CD4-positive, alpha-beta T cell treated with Interleukin-4 for 4 hours (primary cell): ENCODE measurements around the gene HM13.
"Not testable (repeated sequence)": the region's sequence is repeated elsewhere in the genome, so short reads cannot be mapped to it uniquely, and the experiment has no call there.

Experiments
- DNase-seq: peaks from one replicate; pipeline ENCODE4 v3.0.0-alpha.2; 2020

The HM13 gene, protein sequence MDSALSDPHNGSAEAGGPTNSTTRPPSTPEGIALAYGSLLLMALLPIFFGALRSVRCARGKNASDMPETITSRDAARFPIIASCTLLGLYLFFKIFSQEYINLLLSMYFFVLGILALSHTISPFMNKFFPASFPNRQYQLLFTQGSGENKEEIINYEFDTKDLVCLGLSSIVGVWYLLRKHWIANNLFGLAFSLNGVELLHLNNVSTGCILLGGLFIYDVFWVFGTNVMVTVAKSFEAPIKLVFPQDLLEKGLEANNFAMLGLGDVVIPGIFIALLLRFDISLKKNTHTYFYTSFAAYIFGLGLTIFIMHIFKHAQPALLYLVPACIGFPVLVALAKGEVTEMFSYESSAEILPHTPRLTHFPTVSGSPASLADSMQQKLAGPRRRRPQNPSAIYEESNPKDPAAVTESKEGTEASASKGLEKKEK

DNA sequence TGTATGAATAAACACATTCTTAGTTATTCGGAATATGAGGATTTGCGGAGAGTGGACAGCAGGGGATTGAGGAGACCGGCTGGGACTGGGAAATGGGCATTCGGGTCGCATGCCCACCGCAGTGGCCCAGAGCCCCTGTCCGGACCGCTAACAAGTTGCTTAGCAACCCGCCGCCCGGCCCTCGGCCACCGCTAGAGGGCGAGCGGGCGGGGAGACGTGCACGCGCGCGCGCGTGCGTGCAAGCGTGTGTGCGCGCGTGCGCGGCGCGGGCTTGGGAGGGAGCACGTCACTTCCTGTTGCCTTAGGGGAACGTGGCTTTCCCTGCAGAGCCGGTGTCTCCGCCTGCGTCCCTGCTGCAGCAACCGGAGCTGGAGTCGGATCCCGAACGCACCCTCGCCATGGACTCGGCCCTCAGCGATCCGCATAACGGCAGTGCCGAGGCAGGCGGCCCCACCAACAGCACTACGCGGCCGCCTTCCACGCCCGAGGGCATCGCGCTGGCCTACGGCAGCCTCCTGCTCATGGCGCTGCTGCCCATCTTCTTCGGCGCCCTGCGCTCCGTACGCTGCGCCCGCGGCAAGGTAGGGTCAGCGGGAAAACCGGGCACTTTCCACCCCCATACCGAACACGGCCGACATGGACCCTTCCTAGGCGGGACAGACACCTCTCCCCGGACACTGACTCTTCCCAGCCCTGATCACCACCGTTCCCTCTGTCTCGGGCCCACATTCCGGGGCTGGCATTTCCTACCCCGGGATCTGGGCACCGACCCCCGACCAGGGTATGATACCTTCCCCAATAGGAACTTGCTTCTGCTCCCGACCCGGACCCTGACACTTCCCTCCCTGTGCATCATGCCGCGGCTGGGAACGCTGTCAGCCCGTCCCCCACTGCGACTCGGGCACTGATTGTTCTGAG lies at the start of gene HM13:
Gene HM13, plus strand, starts transcription at position 289 of the 918 bp plus-strand sequence. Its CDS starts 110 bp downstream, at position 399.
- peak; percentile 86 for DNase-seq

DNA sequence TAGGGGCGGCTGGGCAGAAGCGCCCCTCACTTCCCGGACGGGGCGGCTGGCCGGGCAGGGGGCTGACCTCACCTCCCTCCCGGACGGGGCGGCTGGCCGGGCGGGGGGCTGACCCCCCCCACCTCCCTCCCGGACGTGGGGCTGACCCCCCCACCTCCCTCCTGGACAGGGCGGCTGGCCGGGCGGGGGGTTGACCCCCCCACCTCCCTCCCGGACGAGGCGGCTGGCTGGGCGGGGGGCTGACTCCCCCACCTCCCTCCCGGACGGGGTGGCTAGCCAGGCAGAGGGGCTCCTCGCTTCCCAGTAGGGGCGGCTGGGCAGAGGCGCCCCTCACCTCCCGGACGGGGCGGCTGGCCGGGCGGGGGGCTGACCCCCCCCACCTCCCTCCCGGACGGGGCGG lies 43.3 kb upstream of the HM13 start:
- DNase-seq = not testable (repeated sequence)

DNA sequence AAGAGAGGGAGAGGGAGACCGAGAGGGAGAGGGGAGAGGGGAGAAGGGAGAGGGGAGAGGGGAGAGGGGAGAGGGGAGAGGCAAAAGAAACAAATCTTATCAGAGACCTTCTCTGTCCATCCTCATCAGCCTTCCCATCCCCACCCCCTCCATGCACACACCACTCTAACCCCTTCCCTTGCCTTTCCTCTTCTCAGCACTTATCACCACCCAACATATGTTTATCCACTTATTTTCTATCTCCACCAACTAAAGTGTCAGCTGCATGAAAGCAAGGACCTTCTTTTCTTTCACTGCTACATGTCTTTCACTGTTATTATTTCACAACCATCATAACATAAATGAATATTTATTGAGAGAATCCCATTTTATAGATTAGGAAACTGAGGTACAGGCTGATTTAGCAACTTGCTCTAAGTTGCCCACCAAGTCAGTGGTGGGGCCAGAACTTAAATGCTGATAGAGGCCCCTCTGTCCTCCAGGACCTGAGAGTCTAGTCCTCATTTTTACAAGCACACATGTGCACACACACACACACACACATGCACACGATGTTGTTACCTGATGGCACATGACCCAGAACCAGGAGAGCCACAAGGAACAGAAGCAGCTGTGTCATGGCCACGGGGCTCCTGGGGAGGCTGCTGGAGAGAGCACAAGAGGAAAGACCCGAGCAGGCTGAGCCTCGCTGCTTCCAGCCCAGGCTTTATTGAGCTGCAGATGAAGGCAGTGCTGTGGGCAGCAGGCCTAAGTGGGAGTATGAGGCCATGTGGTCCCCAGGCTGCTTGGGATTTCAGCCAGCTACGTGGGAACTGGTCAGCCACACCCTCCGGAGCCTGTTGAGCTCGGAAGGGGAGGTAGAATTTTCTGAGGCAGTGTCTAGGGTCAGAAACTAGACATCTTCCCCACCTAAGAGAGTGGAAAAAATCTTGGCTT lies 41.6 kb upstream of the HM13 start:
- no peak for DNase-seq

DNA sequence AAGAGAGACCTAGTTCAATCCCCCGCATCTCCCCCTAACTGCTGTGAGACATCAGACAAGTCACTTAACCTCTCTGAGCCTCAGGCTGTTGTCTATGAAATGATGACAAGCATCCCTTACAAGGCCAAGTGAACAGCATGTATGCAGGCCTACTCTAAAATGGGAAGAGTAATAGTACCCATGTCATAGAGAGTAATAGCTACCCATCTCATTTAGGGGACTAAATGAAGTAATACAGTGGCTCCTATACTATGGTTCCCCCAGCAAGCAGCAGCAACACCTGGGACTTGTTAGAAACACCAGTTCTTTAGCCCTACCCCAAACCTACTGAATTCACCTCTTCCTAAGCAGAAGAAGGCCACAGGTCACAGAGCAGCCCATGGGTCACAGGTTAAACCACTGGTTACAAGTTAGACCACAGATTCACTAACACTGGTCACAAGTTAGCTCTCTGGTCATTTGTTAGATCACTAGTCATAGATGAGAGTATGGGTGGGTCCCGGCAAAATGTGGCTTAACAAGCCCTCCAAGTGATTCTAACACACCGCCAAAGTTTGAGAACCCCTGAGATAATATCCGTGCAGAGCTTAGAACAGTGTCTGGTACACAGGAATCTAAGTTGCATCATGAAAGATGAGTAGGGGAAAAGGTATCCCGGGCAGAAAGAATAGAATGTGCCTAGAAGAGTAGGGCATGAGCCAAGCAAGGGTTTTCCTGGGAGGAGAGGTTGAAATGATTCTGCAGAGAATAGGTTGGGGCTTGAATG lies 40.7 kb upstream of the HM13 start:
- DNase-seq = no peak

DNA sequence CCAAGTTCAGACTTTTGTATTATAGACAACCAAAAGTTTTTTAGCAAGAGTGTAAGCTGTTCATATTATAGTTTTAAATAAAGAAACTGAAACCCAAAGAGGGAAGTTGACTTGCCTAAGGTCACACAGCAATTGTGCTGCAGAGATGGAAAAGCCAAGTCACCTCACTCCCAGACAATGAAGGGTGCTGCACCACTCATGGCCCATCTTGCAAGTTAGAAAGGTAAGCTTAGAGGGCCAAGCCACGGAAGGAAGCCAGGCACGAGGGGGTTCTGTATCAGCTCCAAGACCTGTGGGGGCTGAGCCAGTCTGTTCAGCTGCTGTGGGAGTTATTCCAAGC lies 40.2 kb upstream of the HM13 start:
- no peak for DNase-seq

DNA sequence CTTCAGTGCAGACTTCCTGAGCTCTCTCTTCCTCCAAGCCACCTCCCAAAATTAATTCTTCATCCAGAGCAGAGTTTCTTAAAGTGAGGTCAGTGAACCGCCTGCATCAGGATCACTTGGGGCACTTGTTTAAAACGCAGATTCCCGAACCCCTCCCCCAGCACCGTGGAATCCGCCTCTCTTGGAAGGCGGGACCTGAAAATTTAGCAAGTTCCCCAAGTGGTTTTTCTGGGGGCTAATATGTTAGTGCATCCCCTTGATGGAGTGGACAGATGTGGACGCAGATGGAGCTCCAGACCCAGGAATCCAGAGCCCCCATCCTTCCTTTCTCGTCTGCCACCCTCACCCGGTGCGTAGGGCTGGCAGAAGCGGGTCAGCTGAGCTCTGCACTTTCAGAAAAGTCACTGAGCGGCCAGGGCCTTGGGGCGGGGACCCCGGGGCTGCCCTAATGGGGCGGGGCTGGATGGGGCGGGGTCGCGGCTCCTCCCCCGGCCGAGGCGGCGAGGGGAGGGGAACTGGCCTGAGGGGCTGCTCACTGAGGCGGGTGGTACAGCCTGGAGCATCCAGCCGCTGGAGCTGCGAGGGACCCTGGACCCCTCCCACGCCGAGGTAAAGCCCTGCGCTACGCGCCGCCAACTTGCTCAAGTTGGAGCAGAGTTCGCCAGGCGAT lies 39.3 kb upstream of the HM13 start, which contains the start of the genes DEFB124 and REM1:
Gene DEFB124, minus strand, starts transcription at position 370 of the 670 bp plus-strand sequence. CDS start 2,114 bp downstream, outside the sequence.
Gene REM1, plus strand, starts transcription at position 531 of the 670 bp plus-strand sequence. CDS start 1,158 bp downstream, outside the sequence.
- DNase-seq = no peak

DNA sequence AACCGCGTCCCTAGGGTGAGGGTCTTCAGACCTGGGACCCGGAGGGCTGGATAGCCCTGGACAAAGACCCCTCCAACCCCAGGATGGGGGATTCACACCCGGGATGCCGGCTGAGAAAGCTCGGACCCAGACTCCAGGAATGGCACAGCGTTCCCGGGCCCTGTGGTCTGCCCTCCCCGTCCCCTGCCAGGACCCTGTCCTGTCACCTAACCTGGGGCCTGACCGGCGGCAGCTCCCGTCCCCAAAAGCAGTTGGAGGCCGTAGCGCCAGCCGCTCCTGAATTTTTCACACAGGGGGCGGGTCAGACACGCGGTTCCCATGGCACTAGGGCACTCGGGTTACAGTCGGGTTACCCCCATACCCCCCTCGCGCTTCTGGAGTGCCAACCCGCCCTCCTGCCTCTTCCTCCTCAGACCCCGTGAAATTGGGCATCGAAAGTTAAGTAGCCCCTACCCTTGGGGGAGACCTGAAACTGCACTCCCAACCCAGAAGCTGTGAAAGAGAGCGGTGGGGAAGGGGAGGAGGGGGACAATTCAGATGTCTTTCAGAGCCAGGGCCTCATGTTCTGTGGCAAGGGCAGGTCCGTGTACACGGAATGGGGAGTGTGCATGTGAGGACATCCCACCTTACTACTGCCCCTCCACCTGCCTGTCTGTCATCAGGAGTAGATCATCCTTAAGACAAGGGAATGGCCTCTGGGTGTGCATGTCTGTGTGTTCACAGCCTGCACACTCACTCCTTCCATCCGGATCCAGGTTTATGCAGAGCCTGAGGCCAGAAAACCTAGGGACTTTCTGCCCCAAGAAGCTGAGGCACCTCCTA lies 38.6 kb upstream of the HM13 start:
- DNase-seq = no peak

DNA sequence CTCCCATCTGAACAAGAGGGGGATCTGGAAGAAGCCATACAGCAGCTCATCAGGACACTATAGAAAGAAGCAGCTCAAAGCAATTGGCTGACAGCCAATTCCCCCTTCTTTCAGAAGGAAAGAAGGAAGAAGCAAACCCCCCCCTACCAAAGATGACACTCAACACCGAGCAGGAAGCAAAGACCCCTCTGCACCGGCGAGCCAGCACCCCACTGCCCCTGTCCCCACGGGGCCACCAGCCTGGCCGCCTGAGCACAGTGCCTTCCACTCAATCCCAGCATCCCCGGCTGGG lies 38.0 kb upstream of the HM13 start:
- no peak for DNase-seq

DNA sequence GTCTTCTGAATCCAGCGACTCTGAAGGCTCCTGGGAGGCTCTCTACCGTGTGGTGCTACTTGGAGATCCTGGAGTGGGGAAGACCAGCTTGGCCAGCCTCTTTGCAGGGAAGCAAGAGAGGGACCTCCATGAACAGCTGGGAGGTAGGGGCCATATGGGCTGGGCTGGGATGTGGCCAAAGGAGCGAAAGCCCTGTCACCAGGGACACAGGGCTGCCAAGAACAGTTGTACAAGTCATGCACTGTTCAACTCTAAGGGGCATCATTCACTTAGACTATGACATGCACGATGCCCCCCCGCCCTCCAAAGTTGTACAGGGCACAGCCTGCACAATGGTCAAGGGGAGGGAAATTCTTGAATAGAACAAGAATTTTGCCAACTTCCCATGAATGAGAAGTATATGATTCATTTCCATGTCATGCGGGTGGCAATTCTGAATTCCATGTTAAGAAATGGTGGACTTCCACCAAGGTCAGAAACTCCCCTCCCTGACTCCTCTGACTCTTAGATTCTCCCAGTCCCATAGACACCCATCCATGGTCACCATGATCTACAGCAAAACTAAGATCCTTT lies 37.5 kb upstream of the HM13 start:
- no peak for DNase-seq

DNA sequence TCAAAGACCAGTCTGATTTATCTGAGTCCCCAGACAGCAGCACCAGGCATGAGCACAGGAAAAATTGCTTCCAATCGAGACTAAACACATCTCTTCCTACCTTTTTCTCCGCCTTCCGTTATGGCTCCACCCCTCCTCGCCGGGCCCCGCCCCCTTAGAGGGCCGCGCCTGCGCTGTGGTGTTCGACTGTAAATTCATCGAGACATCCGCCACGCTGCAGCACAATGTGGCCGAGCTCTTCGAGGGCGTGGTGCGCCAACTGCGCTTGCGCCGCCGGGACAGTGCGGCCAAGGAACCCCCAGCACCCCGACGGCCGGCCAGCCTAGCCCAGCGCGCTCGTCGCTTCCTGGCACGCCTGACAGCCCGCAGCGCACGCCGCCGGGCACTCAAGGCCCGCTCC lies 30.2 kb upstream of the HM13 start:
- DNase-seq = no peak

DNA sequence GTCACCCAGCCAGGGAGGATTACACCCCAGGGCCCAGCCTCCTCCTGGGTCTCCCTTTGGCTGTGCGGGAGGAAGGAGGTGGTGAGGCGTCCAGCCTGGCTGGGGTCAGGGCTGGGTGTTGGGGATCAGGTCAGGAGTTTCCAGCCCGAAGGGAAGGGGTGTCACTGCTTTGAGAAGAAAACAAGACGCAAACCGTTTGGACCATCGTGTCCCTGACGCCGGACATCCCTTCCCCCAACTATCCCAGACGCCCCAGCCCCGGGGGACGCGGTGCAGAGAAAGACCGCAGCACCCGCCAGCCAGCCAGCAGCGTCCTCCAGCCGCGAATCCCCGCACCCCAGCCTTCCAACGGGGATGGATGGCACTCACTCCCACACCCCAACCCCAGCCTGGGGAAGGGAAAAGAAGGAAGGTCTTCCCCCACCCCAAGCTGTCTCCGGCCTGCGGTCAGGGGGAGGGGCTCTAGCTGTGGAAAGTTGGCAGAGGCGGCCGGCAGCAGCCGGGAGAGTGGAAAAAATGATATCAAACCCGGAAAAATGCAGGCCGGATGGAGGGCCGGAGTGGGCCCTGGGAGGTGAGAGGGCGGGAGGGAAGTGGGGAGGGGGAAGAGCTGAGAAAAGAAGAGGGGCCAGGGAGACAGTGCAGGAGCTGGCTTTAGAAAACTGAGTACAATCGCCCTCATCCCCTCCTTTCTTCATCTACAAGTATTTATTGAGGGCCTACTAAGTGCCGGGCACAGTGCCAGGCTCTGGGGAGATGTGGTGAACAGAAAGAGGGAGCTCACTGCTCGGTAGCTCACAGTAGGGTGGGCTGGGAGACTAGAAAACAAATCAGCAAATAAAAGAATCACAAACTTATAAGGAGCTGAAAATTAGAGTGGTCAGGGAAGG lies 28.5 kb upstream of the HM13 start:
- no peak for DNase-seq

DNA sequence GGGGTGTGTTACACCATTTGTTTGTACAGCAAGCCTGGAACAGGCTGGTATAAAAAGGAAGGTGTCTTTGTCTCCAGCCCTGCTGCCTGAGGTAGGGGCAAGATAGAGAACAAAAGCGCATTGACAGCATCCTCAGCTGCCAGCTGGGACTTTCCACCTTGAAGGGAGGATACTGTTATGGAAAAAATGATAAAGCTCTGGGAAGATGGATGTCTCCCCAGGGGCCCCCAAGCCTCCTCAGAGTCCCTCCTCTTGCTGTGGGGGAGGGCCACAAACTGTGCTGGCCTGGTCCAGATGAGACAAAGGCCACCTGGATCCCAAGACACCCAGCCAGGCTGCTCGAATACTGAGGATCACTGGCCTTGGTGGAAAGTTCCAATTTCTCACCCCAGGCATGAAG lies 26.1 kb upstream of the HM13 start:
- DNase-seq = no peak

DNA sequence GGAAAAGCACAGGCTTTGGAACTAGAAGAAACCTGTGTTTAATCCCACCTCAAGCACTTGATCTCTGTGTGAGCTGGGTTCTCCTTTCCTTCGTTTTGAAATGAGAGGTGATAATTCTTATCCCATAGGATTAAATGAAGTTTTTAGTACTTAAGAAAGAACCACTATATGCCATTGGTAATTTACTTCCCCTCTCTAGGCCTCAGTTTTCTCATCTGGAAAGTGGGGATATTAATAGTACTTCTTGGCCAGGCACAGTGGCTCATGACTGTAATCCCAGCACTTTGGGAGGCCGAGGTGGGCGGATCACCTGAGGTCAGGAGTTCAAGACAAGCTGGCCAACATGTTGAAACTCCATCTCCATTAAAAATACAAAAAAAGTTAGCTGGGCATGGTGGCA lies 25.1 kb upstream of the HM13 start:
- DNase-seq = no peak

DNA sequence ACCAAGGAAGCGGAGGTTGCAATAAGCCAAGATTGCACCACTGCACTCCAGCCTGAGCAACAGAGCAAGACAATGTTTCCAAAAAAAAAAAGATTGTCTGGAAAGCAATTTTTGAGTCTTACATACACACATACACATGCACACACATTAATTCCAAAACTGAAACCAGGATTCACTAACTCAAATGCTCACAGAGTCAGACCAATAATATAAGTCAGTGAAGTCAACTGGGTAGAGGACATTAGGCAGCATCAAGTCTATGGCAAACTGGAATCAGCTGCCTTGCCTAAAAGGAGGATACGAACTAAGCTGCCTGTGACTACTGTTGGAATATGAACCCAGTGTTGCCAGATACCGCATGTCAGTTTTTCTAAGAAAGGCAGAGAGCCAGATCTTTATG lies 23.5 kb upstream of the HM13 start:
- no peak for DNase-seq

DNA sequence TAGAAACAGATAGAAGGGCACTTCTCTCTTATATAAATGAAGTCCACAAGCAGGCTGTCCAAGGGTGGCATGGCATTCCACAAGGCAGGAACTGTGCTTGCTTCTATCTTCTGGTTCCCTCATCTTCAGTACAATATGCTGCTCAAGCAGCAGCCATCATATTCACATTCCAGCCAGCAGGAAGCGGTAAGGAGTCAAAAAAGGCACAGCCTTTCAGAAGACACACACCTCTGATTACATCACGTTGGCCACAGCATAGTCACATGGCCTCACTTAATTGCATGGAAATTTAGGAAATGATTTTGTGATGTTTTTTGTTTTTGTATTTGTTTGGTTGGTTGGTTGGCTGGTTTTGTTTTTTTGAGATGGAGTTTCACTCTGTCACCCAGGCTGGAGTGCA lies 20.1 kb upstream of the HM13 start:
- DNase-seq = no peak

DNA sequence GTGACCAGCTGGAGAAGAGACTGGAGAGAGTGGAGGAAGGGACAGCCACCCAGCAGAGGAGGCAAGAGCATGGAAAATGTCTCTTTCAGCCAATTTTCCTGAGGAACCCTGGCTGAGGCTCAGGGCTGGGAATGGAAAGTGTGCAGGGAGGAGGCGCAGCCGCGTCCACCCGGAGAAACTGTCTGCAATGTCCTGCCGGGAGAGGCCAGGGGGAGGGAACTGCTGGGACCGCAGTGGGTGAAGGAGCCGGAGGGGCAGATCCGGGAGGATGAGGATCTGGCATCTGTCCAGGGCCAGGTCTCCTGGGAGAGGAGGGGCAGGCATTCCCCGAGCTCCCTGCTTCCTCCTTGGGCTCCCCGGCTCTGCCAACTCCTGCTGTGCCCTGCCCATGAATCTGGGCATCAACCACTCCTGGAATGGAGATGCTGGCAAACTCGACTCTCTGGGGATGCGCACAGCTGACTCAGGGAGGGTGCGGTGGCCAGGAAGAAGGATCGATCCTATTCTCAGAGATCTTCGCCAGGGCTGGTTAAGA lies 17.4 kb upstream of the HM13 start:
- no peak for DNase-seq

DNA sequence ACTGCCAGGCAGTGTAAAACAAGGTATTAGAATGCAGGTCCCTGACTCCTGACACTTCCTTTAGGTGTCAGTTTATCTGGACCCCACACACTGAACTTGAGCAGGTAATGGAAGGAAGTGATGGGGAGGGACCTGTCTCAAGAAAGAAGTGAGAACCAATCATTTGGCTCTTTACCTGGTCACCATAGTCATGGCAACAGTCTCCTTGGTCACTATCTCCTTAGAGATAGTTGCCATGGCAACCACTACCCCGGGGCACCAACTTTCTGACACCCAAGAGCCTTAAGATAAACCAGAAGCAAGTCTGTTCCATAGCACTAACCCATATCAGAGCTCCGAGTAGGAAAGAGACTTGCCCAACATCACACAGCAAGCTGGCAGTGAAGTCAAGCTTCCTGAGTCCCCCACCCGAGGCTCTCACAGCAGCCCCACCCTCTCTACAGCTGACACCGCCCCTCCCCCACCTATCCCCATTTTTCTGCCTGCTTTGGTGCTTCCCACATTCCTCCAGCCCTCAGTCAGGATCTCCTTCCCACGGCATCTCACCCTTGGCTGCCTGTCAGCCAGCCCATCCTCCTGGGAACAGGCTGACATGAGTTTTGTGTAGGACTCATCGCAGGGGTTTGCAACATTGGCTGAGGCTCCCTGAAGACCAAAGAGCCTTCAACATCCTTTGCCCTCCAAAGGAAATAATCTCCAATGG lies 16.3 kb upstream of the HM13 start:
- DNase-seq = no peak

DNA sequence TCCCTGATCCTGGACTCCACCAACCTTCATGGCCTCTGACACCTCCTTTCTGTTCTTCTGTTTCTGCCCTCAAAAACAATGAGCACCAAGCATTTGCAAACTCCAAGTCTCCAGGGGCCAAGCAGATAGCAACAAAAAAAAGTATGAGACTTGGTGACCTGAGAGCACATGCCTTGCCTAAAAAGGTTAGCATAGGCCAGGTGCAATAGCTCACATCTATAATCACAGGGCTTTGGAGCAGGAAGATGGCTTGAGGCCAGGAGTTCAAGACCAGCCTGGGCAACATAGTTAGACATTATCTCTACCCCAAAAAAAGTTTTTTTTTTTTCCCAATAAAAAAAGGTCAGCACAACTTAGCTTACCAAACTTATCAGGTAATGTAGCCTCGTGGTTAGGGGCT lies 13.7 kb upstream of the HM13 start:
- no peak for DNase-seq
